ENCODE measurements around the gene PPP3R1.

- peak in 1 of 5 experiments; percentile 15 for TF ChIP-seq CTCF (IDR thresholded peaks at IDR 0.05)
- peak; percentile 81 to 89 for TF ChIP-seq POLR2A (IDR thresholded peaks at IDR 0.05)
- peak; percentile 38 to 97 for TF ChIP-seq EP300 (IDR thresholded peaks at IDR 0.05)
Observed at GRCh38 chr2:68252400-68253218, at the start of gene PPP3R1.

All from tibial nerve (tissue), 4 donors.